GM21723 (cell line): Measurements from ENCODE around the gene LONRF2.

ENCODE experiments used
- ATAC-seq: cut with Tn5 transposase; IDR thresholded peaks from one replicate; pipeline ENCODE4 v1.9.1; 2021; ENCODE audit warnings: mild to moderate bottlenecking, moderate library complexity; ENCODE audit not compliant: unreplicated experiment

The LONRF2 gene

GRCh38 chr2:100276716-100277115 lies 45.6 kb downstream of the LONRF2 start:
- no peak for ATAC-seq

- ATAC-seq = no peak
Measured at GRCh38 chr2:100275200-100275589, 47.1 kb downstream of the LONRF2 start.

GRCh38 chr2:100274566-100275199 lies 47.6 kb downstream of the LONRF2 start:
- no peak for ATAC-seq

- no peak for ATAC-seq
Measured at GRCh38 chr2:100274076-100274475, 48.2 kb downstream of the LONRF2 start.

- ATAC-seq = no peak
Measured at GRCh38 chr2:100273387-100273786, 48.9 kb downstream of the LONRF2 start.

GRCh38 chr2:100272841-100273329 lies 49.4 kb downstream of the LONRF2 start:
- ATAC-seq = no peak

GRCh38 chr2:100271210-100271609 lies 51.1 kb downstream of the LONRF2 start:
- no peak for ATAC-seq

- ATAC-seq = no peak
Measured at GRCh38 chr2:100270381-100271146, 51.7 kb downstream of the LONRF2 start.

GRCh38 chr2:100269889-100270288 lies 52.4 kb downstream of the LONRF2 start:
- no peak for ATAC-seq

GRCh38 chr2:100268986-100269385 lies 53.3 kb downstream of the LONRF2 start:
- no peak for ATAC-seq

GRCh38 chr2:100267751-100268150 lies 54.5 kb downstream of the LONRF2 start:
- ATAC-seq = no peak

GRCh38 chr2:100266126-100266525 lies 56.2 kb downstream of the LONRF2 start:
- no peak for ATAC-seq

- ATAC-seq = no peak
Measured at GRCh38 chr2:100265226-100265625, 57.1 kb downstream of the LONRF2 start.

- no peak for ATAC-seq
Measured at GRCh38 chr2:100264651-100265050, 57.6 kb downstream of the LONRF2 start.

- no peak for ATAC-seq
Measured at GRCh38 chr2:100264121-100264520, 58.2 kb downstream of the LONRF2 start.

GRCh38 chr2:100262555-100263320 lies 59.6 kb downstream of the LONRF2 start:
- ATAC-seq = no peak

- ATAC-seq = no peak
Measured at GRCh38 chr2:100262046-100262445, 60.3 kb downstream of the LONRF2 start.

GRCh38 chr2:100260712-100261620 lies 61.3 kb downstream of the LONRF2 start:
- no peak for ATAC-seq

- no peak for ATAC-seq
Measured at GRCh38 chr2:100259106-100259505, 63.2 kb downstream of the LONRF2 start.

GRCh38 chr2:100257939-100258338 lies 64.4 kb downstream of the LONRF2 start:
- no peak for ATAC-seq

- ATAC-seq = no peak
Measured at GRCh38 chr2:100256849-100257248, 65.5 kb downstream of the LONRF2 start.
